SK-N-SH (cell line): ENCODE data around the gene HIGD1C.

Experiments
- EP300 ChIP-seq, 2 experiments: IDR thresholded peaks; 2 replicates each; pipeline versions ENCODE4 v1.4.0 to v1.6.1; 2012; ENCODE audit warnings: borderline replicate concordance in 1 of 2, low read depth in 1 of 2, low read length in 1 of 2
- FOXM1 ChIP-seq: IDR thresholded peaks from 2 replicates; pipeline ENCODE4 v1.4.0; 2012; ENCODE audit warnings: low read depth, mild to moderate bottlenecking
- GABPA ChIP-seq: IDR thresholded peaks from 2 replicates; pipeline ENCODE4 v1.4.0; 2012; ENCODE audit warnings: low read depth, mild to moderate bottlenecking
- MXI1 ChIP-seq: IDR thresholded peaks from 2 replicates; pipeline ENCODE4 v1.6.1; 2012; ENCODE audit warnings: mild to moderate bottlenecking, low read depth, low read length, improper control_type of control experiment
- POLR2AphosphoS5 ChIP-seq: IDR thresholded peaks from 2 replicates; pipeline ENCODE4 v1.6.1; 2012; ENCODE audit warnings: low read depth, low read length
- TF ChIP-seq, protein P1 (sequence below): fragments of 200-600 bp; sonication (generic); IDR thresholded peaks from 2 replicates; pipeline ENCODE4 v1.6.1; 2017; ENCODE audit warnings: antibody characterized with exemption, mild to moderate bottlenecking, moderate library complexity

DNA sequence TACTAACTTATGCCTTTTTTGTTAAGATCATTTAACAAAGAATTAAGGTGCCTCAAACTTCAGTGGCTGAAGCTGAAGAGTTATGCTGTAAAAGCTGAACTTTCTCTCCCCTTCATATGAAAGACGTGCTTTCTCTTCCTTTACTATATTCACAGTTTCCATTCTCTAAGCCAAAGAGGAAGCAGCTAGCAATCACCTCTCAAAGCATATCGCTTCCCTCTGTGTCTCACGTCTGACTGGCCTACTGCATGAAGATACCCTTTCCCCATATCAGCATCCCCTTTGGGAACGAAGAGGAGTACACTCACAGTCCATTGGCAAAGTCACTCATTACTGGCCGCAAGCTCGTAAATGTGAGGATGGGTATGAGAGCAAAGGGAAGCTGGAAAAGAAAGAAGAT lies 38.9 kb downstream of the HIGD1C start:
- TF ChIP-seq FOXM1: no peak
- TF ChIP-seq, protein P1, sequence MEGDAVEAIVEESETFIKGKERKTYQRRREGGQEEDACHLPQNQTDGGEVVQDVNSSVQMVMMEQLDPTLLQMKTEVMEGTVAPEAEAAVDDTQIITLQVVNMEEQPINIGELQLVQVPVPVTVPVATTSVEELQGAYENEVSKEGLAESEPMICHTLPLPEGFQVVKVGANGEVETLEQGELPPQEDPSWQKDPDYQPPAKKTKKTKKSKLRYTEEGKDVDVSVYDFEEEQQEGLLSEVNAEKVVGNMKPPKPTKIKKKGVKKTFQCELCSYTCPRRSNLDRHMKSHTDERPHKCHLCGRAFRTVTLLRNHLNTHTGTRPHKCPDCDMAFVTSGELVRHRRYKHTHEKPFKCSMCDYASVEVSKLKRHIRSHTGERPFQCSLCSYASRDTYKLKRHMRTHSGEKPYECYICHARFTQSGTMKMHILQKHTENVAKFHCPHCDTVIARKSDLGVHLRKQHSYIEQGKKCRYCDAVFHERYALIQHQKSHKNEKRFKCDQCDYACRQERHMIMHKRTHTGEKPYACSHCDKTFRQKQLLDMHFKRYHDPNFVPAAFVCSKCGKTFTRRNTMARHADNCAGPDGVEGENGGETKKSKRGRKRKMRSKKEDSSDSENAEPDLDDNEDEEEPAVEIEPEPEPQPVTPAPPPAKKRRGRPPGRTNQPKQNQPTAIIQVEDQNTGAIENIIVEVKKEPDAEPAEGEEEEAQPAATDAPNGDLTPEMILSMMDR: no peak
- TF ChIP-seq POLR2AphosphoS5: no peak
- no peak for TF ChIP-seq EP300 (IDR thresholded peaks at IDR 0.05; ENCODE audit: borderline replicate concordance in 1 of 2, low read depth in 1 of 2, low read length in 1 of 2)
- no peak for TF ChIP-seq GABPA
- TF ChIP-seq MXI1: no peak
